Urinary bladder (tissue), 4 donors: ENCODE results near the gene KCNJ15. TPM values are rescaled to one million over a fixed set of nuclear protein-coding genes. Genes with fewer than 3 reads are reported as not detected.

Source experiments
- DNase-seq: peaks from one replicate; pipeline ENCODE4 v3.0.0-alpha.2; 2015; ENCODE audit errors: extremely low spot score
- H3K27ac ChIP-seq: one replicate; pipeline ENCODE4 v1.5.1; 2013; ENCODE audit warnings: low read depth, mild to moderate bottlenecking, moderate library complexity
- H3K36me3 ChIP-seq: one replicate; pipeline ENCODE4 v1.6.1; 2013; ENCODE audit warnings: mild to moderate bottlenecking, moderate library complexity; ENCODE audit not compliant: insufficient read depth
- H3K4me1 ChIP-seq: one replicate; pipeline ENCODE4 v1.6.1; 2013; ENCODE audit warnings: mild to moderate bottlenecking, moderate library complexity; ENCODE audit not compliant: insufficient read depth
- H3K4me3 ChIP-seq: one replicate; pipeline ENCODE4 v1.5.1; 2013; ENCODE audit warnings: low read depth, low read length
- WGBS: extraction: QIAGEN DNeasy Blood & Tissue Kit; methylation state at CpG from one replicate; pipeline ENCODE4 v1.1.7; 2013; 5-methylcytosine and 5-hydroxymethylcytosine counted together
- polyA plus RNA-seq: library from polyadenylated mRNA; stranded (reverse); fragments of 200-250 nt; gene quantifications from one replicate; pipeline ENCODE4 v1.2.3, GENCODE V29; 2013
- total RNA-seq: library from RNA; depleted of rRNA; stranded (reverse); fragments of >200 nt; gene quantifications from one replicate; pipeline ENCODE4 v1.2.3, GENCODE V29; 2014
- donor health status: healthy with polysubstance abuse.
- donor health status: healthy.

The KCNJ15 gene
- total and polyA plus RNA-seq, 2 donors, result 6.4 to 11.4 TPM

GRCh38 chr21:38355992-38356781, 99.4 kb downstream of the KCNJ15 start:
- Histone ChIP-seq H3K4me1 (no peaks in the 10 kb centered on the region), H3K36me3 (no peaks in the 10 kb centered on the region), H3K27ac (no peak overlapping the region), H3K4me3 (no peak overlapping the region)
- 11% methylated on average over 20 of the region's 20 CpGs for WGBS
- no peak for DNase-seq

Other genes with a start within 250 kb of the KCNJ15 start
- 17.1 TPM for gene ERG, start 241.5 kb downstream of the KCNJ15 start, total RNA-seq
- 13.5 TPM for gene ERG, start 241.5 kb downstream of the KCNJ15 start, polyA plus RNA-seq